ENCODE results near the gene CRACR2B. TPM values are rescaled to one million over a fixed set of nuclear protein-coding genes. Genes with fewer than 3 reads are reported as not detected.

Gene CRACR2B
- total and polyA plus RNA-seq, 2 of the 8 experiments (the other 6 are each of a cell fraction or from before 2014, with no cell fraction given): 18.2 to 26.4 TPM

- TF ChIP-seq, protein P1, sequence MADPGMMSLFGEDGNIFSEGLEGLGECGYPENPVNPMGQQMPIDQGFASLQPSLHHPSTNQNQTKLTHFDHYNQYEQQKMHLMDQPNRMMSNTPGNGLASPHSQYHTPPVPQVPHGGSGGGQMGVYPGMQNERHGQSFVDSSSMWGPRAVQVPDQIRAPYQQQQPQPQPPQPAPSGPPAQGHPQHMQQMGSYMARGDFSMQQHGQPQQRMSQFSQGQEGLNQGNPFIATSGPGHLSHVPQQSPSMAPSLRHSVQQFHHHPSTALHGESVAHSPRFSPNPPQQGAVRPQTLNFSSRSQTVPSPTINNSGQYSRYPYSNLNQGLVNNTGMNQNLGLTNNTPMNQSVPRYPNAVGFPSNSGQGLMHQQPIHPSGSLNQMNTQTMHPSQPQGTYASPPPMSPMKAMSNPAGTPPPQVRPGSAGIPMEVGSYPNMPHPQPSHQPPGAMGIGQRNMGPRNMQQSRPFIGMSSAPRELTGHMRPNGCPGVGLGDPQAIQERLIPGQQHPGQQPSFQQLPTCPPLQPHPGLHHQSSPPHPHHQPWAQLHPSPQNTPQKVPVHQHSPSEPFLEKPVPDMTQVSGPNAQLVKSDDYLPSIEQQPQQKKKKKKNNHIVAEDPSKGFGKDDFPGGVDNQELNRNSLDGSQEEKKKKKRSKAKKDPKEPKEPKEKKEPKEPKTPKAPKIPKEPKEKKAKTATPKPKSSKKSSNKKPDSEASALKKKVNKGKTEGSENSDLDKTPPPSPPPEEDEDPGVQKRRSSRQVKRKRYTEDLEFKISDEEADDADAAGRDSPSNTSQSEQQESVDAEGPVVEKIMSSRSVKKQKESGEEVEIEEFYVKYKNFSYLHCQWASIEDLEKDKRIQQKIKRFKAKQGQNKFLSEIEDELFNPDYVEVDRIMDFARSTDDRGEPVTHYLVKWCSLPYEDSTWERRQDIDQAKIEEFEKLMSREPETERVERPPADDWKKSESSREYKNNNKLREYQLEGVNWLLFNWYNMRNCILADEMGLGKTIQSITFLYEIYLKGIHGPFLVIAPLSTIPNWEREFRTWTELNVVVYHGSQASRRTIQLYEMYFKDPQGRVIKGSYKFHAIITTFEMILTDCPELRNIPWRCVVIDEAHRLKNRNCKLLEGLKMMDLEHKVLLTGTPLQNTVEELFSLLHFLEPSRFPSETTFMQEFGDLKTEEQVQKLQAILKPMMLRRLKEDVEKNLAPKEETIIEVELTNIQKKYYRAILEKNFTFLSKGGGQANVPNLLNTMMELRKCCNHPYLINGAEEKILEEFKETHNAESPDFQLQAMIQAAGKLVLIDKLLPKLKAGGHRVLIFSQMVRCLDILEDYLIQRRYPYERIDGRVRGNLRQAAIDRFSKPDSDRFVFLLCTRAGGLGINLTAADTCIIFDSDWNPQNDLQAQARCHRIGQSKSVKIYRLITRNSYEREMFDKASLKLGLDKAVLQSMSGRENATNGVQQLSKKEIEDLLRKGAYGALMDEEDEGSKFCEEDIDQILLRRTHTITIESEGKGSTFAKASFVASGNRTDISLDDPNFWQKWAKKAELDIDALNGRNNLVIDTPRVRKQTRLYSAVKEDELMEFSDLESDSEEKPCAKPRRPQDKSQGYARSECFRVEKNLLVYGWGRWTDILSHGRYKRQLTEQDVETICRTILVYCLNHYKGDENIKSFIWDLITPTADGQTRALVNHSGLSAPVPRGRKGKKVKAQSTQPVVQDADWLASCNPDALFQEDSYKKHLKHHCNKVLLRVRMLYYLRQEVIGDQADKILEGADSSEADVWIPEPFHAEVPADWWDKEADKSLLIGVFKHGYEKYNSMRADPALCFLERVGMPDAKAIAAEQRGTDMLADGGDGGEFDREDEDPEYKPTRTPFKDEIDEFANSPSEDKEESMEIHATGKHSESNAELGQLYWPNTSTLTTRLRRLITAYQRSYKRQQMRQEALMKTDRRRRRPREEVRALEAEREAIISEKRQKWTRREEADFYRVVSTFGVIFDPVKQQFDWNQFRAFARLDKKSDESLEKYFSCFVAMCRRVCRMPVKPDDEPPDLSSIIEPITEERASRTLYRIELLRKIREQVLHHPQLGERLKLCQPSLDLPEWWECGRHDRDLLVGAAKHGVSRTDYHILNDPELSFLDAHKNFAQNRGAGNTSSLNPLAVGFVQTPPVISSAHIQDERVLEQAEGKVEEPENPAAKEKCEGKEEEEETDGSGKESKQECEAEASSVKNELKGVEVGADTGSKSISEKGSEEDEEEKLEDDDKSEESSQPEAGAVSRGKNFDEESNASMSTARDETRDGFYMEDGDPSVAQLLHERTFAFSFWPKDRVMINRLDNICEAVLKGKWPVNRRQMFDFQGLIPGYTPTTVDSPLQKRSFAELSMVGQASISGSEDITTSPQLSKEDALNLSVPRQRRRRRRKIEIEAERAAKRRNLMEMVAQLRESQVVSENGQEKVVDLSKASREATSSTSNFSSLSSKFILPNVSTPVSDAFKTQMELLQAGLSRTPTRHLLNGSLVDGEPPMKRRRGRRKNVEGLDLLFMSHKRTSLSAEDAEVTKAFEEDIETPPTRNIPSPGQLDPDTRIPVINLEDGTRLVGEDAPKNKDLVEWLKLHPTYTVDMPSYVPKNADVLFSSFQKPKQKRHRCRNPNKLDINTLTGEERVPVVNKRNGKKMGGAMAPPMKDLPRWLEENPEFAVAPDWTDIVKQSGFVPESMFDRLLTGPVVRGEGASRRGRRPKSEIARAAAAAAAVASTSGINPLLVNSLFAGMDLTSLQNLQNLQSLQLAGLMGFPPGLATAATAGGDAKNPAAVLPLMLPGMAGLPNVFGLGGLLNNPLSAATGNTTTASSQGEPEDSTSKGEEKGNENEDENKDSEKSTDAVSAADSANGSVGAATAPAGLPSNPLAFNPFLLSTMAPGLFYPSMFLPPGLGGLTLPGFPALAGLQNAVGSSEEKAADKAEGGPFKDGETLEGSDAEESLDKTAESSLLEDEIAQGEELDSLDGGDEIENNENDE (IDR thresholded peaks at IDR 0.05; ENCODE audit: insufficient replicate concordance, low read length): no peak
- no peak for TF ChIP-seq POU5F1 (IDR thresholded peaks at IDR 0.05; ENCODE audit: low read depth, low read length)
Measured at GRCh38 chr11:855796-856195, 28.1 kb downstream of the CRACR2B start (continued).

All from H1 (cell line).